ENCODE measurements around the gene TNS1. TPM values are rescaled to one million over a fixed set of nuclear protein-coding genes. Genes with fewer than 3 reads are reported as not detected.

Gene TNS1
- total RNA-seq, 1 donor from 2014 or later, result 0.91 TPM

DNA sequence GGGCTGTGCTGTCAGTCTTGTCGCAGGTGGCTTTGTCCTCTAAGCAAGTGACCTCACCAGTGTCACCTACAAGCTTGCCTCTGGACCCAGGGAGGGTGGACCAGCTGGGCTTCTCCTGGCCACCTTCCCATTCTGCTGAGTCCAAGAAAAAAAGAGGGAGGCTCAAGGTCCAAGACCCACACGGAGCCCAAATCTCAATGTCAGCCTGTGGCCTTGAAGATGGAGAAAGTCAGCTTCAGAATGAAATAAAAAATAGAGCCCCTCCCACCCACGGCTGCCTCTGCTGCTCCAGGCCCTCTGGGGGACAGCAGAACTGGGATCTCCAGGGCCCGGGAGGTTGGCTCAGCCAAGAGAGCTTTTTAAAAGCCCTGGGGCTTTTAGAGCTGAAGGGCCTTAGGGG, 145.9 kb downstream of the TNS1 start:
- H3K27ac Mint-ChIP-seq, result no peak overlapping the region
- intact Hi-C loops (cut with micrococcal nuclease), result no loop called here
- H3K4me3 Mint-ChIP-seq (ENCODE audit: low read depth), result no peak overlapping the region
- no peaks in the 10 kb centered on the region for H3K9me3 Mint-ChIP-seq
- H3K4me1 Mint-ChIP-seq (ENCODE audit: low read depth), result no peaks in the 10 kb centered on the region
- no peak for DNase-seq (ENCODE audit: low spot score)
- no peaks in the 10 kb centered on the region for H3K36me3 Mint-ChIP-seq (ENCODE audit: low read depth)
- no peaks in the 10 kb centered on the region for H3K27me3 Mint-ChIP-seq (ENCODE audit: low read depth)

DNA sequence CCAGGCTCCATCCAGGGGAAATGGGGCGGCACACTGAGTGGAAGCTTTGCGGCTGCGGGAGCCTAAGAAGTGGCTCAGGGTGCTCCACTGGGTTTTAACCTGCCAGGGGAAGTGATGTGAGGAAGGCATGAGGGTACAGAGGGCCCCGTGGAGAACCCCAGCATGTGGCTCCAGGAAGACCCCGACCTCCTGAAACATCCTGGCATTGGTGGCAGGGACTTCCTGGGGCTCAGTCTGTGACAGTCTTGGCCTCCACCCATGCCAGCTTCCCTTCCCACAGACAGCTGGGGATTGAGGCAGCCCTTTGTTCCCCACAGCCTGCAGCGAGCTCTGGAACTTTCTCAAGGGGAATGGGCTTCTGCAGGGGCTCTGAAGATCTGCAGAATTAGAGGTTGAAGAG, 146.6 kb downstream of the TNS1 start:
- no peak overlapping the region for H3K4me3 Mint-ChIP-seq (ENCODE audit: low read depth)
- DNase-seq (ENCODE audit: low spot score), result no peak
- no peaks in the 10 kb centered on the region for H3K9me3 Mint-ChIP-seq
- no peaks in the 10 kb centered on the region for H3K36me3 Mint-ChIP-seq (ENCODE audit: low read depth)
- H3K27me3 Mint-ChIP-seq (ENCODE audit: low read depth), result no peaks in the 10 kb centered on the region
- H3K27ac Mint-ChIP-seq, result no peak overlapping the region
- intact Hi-C loops (cut with micrococcal nuclease), result no loop called here
- no peaks in the 10 kb centered on the region for H3K4me1 Mint-ChIP-seq (ENCODE audit: low read depth)

DNA sequence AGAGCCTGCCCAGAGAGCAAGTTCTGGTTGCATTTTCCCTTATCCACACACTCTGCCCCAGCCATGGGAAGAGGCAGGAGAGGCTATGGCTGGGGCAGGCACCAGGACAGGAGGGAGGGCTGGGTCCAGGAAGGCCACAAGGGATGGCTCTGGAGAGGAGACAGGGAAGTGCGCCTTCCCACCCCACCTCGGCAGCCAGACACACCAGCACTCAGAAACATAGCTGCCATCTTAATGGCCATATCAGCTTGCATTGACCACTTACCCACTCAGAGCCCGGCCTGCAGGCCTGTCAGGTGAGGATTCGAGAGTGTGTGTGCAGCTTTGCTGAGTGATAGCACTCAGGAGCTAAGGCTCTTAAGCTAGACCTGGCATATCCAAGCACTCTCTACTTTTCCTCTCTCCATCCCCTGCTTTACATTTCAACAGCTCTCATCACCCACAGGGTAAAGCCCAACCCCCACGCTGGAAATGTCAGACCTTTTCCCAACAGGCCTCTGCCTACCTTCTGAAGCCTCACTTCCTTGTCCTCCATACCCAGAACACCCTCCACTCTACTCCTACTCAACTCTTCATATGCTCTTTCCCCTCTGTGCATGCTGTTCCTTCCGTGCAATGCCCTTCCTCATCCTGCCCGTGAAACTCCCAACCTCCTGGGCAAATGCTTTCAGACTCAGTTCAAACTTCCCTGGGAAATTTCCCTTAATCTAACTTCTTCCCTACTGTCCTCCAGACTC, 147.9 kb downstream of the TNS1 start:
- DNase-seq (ENCODE audit: low spot score), result no peak
- no peaks in the 10 kb centered on the region for H3K4me1 Mint-ChIP-seq (ENCODE audit: low read depth)
- intact Hi-C loops (cut with micrococcal nuclease), result no loop called here
- H3K4me3 Mint-ChIP-seq (ENCODE audit: low read depth), result no peak overlapping the region
- no peaks in the 10 kb centered on the region for H3K27me3 Mint-ChIP-seq (ENCODE audit: low read depth)
- H3K27ac Mint-ChIP-seq, result no peak overlapping the region
- H3K9me3 Mint-ChIP-seq, result no peaks in the 10 kb centered on the region
- H3K36me3 Mint-ChIP-seq (ENCODE audit: low read depth), result no peaks in the 10 kb centered on the region

DNA sequence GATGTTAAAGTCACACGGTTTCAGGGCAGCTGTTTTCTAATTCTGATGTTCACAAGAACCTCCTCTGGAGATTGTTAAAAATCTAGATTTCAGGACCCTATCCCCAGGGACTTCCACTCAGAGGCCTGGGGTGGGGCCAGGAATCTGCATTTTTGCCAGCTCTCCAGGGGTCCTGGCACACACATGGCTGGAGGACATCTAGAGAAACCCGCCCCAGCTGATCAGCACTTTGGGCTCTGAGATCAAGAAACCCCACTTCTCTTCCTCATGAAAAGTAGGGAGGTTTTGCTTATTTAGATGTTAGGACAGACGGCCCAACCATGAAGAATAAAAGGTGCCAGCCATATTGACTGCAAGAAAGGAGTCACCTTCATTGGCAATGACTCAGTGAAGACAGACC, 148.8 kb downstream of the TNS1 start:
- H3K4me1 Mint-ChIP-seq (ENCODE audit: low read depth), result no peaks in the 10 kb centered on the region
- no peak overlapping the region for H3K4me3 Mint-ChIP-seq (ENCODE audit: low read depth)
- H3K27ac Mint-ChIP-seq, result no peak overlapping the region
- H3K9me3 Mint-ChIP-seq, result no peaks in the 10 kb centered on the region
- H3K36me3 Mint-ChIP-seq (ENCODE audit: low read depth), result no peaks in the 10 kb centered on the region
- intact Hi-C loops (cut with micrococcal nuclease), result no loop called here
- DNase-seq (ENCODE audit: low spot score), result no peak
- no peaks in the 10 kb centered on the region for H3K27me3 Mint-ChIP-seq (ENCODE audit: low read depth)

DNA sequence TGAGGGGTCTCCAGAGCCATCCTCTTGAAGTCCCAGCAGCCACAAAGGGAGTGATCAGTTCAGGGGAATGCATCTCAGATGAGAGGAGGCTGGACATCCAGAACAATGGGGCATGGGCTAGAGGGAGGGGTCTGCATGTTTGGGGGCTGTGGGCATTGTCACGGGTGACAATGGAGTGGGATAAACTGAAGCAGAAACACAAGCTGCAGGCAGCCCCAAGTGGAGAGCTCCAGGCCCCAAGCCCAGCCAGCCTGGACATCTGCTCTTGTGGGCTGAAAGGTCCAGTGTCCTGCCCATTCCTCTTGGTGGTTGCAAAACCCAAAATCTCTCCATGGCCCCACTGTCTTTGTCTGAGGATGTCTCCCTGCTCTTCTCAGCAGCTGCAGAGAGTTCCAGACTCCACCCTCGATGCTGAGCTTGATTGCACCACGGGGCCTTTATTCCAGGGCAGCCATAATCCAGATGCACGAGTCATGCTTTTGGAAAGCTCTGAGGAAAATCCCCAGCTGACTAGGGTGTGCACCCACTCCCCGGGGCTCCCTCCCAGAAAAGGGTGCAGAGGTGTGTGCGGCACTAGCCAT, 149.4 kb downstream of the TNS1 start:
- Mint-ChIP-seq H3K4me3 (ENCODE audit: low read depth) (no peak overlapping the region), H3K36me3 (ENCODE audit: low read depth) (no peaks in the 10 kb centered on the region), H3K4me1 (ENCODE audit: low read depth) (no peaks in the 10 kb centered on the region), H3K27ac (no peak overlapping the region), H3K9me3 (no peaks in the 10 kb centered on the region), H3K27me3 (ENCODE audit: low read depth) (no peaks in the 10 kb centered on the region)
- intact Hi-C loops (cut with micrococcal nuclease), result no loop called here
- DNase-seq (ENCODE audit: low spot score), result no peak

DNA sequence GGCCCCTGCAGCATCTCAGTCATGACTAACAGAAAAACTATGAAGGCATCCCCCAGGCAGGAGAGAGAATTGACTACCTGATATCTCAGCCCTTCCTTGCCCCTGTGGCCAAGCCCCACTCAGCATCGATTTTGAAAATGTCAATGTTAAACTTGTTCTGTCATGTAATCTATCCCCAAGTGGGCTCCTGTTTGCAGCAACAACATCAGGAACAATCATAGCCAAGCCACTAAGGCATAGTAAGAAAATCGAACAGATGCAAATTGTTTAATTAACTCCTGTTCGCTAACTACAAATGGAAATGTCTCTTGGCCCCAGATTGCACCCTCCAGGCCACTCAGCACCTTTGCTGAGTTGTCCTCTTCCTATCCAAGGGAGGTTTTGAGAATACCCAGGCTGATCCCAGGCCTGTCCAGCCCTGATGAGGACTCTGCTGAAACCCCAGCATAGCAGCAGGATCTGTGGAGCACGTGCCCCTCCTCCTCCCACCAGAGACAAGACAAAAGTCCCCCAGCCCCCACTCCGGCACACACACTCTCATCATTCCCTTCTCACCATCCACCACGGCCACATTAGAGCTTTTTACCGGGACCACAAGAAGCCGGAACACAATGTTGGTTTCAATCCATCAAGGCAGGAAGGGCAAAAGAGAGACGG, 150.1 kb downstream of the TNS1 start:
- Mint-ChIP-seq H3K9me3 (no peaks in the 10 kb centered on the region), H3K27me3 (ENCODE audit: low read depth) (no peaks in the 10 kb centered on the region), H3K4me3 (ENCODE audit: low read depth) (no peak overlapping the region), H3K36me3 (ENCODE audit: low read depth) (no peaks in the 10 kb centered on the region), H3K27ac (no peak overlapping the region), H3K4me1 (ENCODE audit: low read depth) (no peaks in the 10 kb centered on the region)
- DNase-seq (ENCODE audit: low spot score), result no peak
- intact Hi-C loops (cut with micrococcal nuclease), result no loop called here

DNA sequence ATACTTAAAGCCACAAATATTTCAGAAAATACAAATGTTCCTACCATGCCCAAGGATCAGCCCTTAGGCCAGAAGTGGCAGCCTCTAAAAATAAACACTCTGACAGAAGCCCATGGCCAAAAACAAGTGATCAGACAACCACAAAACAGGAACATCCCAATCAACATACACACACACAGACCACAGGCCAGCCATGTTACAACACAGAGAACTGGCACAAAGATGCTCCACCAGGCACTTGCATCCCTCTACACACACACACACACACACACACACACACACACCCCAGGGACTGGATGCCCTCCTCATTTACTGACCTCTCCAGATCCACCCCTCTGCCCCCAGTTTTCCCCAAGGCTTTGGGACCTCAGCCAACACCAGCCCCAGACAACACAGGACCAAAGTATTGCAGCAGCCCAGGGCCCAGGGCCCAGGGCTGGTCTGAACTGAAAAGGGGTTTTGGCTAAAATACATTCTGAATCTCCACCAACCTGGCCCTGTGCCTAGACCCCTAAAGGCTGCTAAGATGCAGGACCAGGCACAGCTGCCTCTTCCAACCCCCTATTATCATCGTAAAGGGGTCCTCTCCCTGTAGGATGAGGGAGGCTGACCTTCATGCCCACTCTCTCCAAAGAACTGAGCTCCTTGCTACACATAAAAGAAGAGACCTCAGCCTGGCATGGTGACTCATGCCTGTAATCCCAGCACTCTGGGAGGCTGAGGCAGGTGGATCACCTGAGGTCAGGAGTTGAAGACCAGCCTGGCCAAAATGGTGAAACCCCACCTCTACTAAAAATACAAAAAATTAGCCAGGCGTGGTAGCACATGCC, 151.4 kb downstream of the TNS1 start:
- no peak for DNase-seq (ENCODE audit: low spot score)
- intact Hi-C loops (cut with micrococcal nuclease), result no loop called here
- H3K36me3 Mint-ChIP-seq (ENCODE audit: low read depth), result no peaks in the 10 kb centered on the region
- H3K9me3 Mint-ChIP-seq, result no peaks in the 10 kb centered on the region
- no peaks in the 10 kb centered on the region for H3K27me3 Mint-ChIP-seq (ENCODE audit: low read depth)
- no peak overlapping the region for H3K27ac Mint-ChIP-seq
- H3K4me1 Mint-ChIP-seq (ENCODE audit: low read depth), result no peaks in the 10 kb centered on the region
- no peak overlapping the region for H3K4me3 Mint-ChIP-seq (ENCODE audit: low read depth)

DNA sequence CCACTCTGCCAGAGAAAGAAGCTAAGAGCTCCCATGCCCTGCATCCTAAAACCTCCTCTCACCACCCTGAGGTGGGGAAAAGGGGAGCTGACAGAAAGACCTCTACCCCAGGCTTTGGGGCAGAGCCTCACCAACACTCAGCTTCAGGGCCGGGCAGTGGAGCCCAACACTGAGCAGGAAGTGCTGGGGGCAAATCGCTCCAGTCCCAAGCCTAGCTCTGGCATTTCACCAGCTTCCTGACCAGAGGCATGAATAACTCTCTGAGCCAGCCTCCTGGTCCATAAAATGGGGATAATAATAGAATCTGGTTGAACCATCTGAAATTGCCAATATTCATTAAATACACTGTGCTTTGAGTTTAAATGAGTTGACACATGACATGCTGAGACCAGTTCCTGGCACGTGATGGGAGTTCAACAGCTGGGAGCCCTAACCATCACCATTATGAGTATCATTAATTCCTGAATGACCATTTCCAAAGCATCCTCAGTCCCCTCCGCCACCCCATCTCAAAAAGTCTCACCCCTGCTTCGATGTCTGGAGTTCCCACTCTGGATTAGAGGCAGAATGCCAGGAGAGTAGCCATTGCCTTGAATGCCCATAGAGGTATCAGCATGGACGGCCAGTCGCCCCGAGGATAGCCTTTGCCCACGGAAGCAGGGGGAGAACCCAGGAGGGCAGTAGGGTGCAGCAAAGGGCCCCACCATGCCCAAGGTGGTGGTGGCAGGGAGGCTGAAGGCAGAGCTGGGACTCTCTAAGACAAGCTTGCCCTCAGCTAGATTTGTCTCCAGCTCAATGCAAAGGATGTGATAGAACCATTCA, 153.4 kb downstream of the TNS1 start:
- H3K27ac Mint-ChIP-seq, result no peak overlapping the region
- DNase-seq (ENCODE audit: low spot score), result no peak
- H3K4me3 Mint-ChIP-seq (ENCODE audit: low read depth), result no peak overlapping the region
- H3K36me3 Mint-ChIP-seq (ENCODE audit: low read depth), result no peaks in the 10 kb centered on the region
- H3K27me3 Mint-ChIP-seq (ENCODE audit: low read depth), result no peaks in the 10 kb centered on the region
- H3K4me1 Mint-ChIP-seq (ENCODE audit: low read depth), result no peaks in the 10 kb centered on the region
- intact Hi-C loops (cut with micrococcal nuclease), result no loop called here
- no peaks in the 10 kb centered on the region for H3K9me3 Mint-ChIP-seq

DNA sequence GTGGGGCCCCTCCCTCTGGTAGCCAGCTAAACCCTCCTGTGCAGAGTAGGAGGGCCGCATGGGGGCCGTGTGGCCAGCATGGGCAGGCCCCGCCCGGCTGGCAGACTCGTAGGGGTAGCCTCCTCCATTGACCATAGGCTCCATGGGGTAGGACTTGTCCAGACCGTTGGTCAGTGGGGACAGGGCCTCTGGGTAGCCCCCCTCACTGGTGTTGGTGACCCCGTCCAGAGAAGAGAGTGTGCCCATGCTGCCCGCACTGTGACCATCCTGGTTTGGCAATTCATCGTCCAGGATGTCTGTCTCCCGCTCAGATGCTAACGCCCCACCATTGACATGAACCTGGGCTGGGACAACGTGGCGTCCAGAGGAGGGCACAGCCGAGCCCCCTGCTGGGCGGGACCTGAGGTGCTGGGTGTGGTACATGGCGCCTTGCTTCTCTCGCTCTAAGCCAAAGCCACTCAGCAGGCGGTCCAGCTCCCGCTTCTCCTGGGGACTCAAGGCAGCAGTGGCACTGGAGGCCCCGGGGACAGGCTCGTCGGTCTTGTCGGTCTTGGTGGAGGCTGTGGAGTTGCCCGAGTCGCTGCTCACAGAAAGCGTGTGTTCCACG, 154.3 kb downstream of the TNS1 start:
- intact Hi-C loops (cut with micrococcal nuclease), result no loop called here
- H3K4me3 Mint-ChIP-seq (ENCODE audit: low read depth), result no peak overlapping the region

DNA sequence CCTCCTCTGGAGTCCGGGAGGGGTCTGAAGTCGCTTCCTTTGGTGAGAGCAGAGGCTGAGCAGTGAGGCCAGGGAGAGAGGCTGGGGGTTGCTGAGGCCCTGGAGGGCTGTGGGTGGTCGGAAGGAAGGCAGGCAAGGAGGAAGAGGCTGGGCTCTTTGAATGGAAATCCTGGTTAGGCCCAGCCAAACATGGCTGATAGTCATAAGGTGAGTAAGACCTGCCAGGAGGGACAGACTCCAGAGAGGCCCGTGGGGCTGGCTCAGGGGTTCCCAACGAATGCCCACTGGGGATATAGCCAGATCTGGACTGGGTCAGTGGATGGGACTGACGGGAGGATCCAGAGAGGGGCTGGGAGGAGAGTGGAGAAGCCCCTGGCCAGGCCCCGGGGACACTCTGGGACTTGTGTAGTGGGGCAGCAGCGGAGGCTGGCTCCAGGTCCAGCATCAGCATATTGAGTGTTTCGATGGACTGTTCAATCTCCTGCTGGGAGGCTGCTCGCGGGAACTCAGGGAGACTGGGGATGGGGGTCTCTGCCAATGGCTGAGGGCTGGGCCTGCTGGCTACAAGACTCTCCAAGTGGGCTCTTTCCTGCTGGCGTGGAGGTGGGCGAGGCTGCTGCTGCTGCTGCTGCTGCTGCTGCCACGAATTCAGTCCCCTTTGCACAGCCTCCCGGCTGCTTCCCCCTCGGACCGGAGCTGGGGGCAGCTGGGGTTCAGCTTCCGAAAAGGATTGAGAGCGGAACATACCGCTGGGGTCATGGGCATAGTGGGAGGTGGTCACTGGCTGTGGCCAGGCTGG, 155.0 kb downstream of the TNS1 start:
- Mint-ChIP-seq H3K4me3 (ENCODE audit: low read depth) (no peak overlapping the region), H3K36me3 (ENCODE audit: low read depth) (no peaks in the 10 kb centered on the region)

More for the DNA sequence above, 154.3 kb downstream of the TNS1 start:
- no peak overlapping the region for H3K27ac Mint-ChIP-seq
- H3K36me3 Mint-ChIP-seq (ENCODE audit: low read depth), result no peaks in the 10 kb centered on the region
- no peaks in the 10 kb centered on the region for H3K9me3 Mint-ChIP-seq
- H3K4me1 Mint-ChIP-seq (ENCODE audit: low read depth), result no peaks in the 10 kb centered on the region
- H3K27me3 Mint-ChIP-seq (ENCODE audit: low read depth), result no peaks in the 10 kb centered on the region
- no peak for DNase-seq (ENCODE audit: low spot score)

DNA sequence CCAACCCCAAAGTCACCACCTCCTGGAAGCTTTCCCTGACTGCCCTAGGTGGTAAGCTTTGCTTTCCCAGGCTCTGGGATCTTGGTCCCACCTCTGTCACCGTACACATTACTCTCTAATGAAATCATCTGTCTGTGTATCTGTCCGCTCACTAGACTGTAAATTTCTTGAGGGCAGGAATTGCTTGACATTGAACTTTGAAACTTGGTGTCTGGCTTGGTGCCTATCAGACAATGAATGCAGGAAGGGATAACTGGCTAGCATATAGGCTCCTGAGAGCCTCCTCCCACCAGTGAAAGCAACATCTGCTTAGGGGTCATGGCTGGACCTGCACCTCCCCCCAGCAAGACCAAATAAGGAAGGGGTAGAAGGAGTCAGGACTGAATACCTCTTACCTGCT, 155.7 kb downstream of the TNS1 start:
- Mint-ChIP-seq H3K36me3 (ENCODE audit: low read depth) (no peaks in the 10 kb centered on the region), H3K27ac (no peak overlapping the region), H3K4me3 (ENCODE audit: low read depth) (no peak overlapping the region), H3K9me3 (no peaks in the 10 kb centered on the region), H3K27me3 (ENCODE audit: low read depth) (no peaks in the 10 kb centered on the region), H3K4me1 (ENCODE audit: low read depth) (no peaks in the 10 kb centered on the region)
- DNase-seq (ENCODE audit: low spot score), result no peak
- intact Hi-C loops (cut with micrococcal nuclease), result no loop called here

More for the DNA sequence above, 155.0 kb downstream of the TNS1 start:
- H3K4me1 Mint-ChIP-seq (ENCODE audit: low read depth), result no peaks in the 10 kb centered on the region
- no peak overlapping the region for H3K27ac Mint-ChIP-seq
- H3K27me3 Mint-ChIP-seq (ENCODE audit: low read depth), result no peaks in the 10 kb centered on the region
- DNase-seq (ENCODE audit: low spot score), result no peak
- no peaks in the 10 kb centered on the region for H3K9me3 Mint-ChIP-seq
- intact Hi-C loops (cut with micrococcal nuclease), result no loop called here
